Body of pancreas (tissue), 4 donors: ENCODE results near the gene MACO1.
"Not testable (repeated sequence)": the region's sequence is repeated elsewhere in the genome, so short reads cannot be mapped to it uniquely, and the experiment has no call there.

Experiments
- POLR2A ChIP-seq, 3 donors: fragments of 450-650 bp; IDR thresholded peaks; one replicate each; pipeline ENCODE4 v1.6.1; 2016; ENCODE audit warnings: antibody characterized with exemption in 3 of 3, mild to moderate bottlenecking in 2 of 3
- TF ChIP-seq, protein P1 (sequence below), 7 experiments: fragments of 450-650 bp in 4 of 7; fragments of 200-600 bp in 3 of 7; sonication (generic) in 3 of 7; IDR thresholded peaks; one replicate each; pipeline ENCODE4 v1.5.1; 2016 to 2019; ENCODE audit warnings: antibody characterized with exemption in 7 of 7

DNA sequence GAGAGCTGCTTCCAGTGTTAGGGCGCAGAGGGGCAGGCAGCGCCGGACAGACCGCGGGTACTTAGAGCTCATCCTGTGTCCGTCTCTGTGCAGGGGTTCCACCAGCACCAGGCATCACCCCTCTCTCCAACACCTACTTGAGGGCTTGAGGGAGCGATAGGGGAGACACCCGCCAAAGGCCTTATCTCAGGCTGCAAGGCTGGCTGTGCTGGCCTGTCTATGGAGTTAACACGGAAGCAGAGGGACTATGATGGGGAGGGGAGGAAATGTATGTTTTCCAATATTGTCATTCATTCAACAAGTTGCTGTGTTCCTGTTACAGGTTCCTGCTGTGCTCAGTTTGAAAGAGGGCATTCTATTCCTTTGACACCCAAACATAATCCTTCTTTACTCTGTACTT lies 10.0 kb upstream of the MACO1 start, which contains the start of gene RHCE:
- not testable (repeated sequence) for TF ChIP-seq POLR2A (IDR thresholded peaks at IDR 0.05)
- TF ChIP-seq, protein P1, sequence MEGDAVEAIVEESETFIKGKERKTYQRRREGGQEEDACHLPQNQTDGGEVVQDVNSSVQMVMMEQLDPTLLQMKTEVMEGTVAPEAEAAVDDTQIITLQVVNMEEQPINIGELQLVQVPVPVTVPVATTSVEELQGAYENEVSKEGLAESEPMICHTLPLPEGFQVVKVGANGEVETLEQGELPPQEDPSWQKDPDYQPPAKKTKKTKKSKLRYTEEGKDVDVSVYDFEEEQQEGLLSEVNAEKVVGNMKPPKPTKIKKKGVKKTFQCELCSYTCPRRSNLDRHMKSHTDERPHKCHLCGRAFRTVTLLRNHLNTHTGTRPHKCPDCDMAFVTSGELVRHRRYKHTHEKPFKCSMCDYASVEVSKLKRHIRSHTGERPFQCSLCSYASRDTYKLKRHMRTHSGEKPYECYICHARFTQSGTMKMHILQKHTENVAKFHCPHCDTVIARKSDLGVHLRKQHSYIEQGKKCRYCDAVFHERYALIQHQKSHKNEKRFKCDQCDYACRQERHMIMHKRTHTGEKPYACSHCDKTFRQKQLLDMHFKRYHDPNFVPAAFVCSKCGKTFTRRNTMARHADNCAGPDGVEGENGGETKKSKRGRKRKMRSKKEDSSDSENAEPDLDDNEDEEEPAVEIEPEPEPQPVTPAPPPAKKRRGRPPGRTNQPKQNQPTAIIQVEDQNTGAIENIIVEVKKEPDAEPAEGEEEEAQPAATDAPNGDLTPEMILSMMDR (IDR thresholded peaks at IDR 0.05), result not testable (repeated sequence)
